CD14-positive monocyte (primary cell): ENCODE data around the gene COL4A1. TPM values are rescaled to one million over a fixed set of nuclear protein-coding genes. Genes with fewer than 3 reads are reported as not detected.

Experiments
- DNase-seq, 3 donors: peaks; one replicate each; pipeline ENCODE4 v3.0.0-alpha.2; 2011 to 2022
- H2AFZ ChIP-seq: 2 replicates; pipeline ENCODE4 v1.6.0; 2012; ENCODE audit warnings: mild to moderate bottlenecking, low read depth, low read length, inconsistent platforms; ENCODE audit not compliant: insufficient read depth, poor library complexity, severe bottlenecking
- H3K27ac ChIP-seq, 2 donors: 1 replicate in 1 of 2; 2 replicates in 1 of 2; pipeline ENCODE4 v1.5.1; 2012 to 2013; ENCODE audit warnings: low read length in 2 of 2, control low read depth in 1 of 2, inconsistent platforms in 1 of 2, low read depth in 1 of 2, mild to moderate bottlenecking in 1 of 2
- H3K27me3 ChIP-seq, 2 donors: one replicate each; pipeline versions ENCODE4 v1.6.0 to v1.6.1; 2011 to 2013; ENCODE audit warnings: low read length in 2 of 2; ENCODE audit not compliant: control insufficient read depth in 2 of 2, insufficient read depth in 2 of 2
- H3K36me3 ChIP-seq, 2 donors: replicated peaks in 1 of 2; 1 replicate in 1 of 2; 2 replicates in 1 of 2; pipeline versions ENCODE4 v1.5.1 to v1.6.1; 2012 to 2013; ENCODE audit warnings: low read length in 2 of 2, control low read depth in 1 of 2, inconsistent platforms in 1 of 2, mild to moderate bottlenecking in 1 of 2; ENCODE audit not compliant: insufficient read depth in 2 of 2, control insufficient read depth in 1 of 2
- H3K4me1 ChIP-seq, 2 donors: 1 replicate in 1 of 2; 2 replicates in 1 of 2; pipeline versions ENCODE4 v1.5.1 to v1.6.1; 2012 to 2013; ENCODE audit warnings: low read length in 2 of 2, control low read depth in 1 of 2, inconsistent platforms in 1 of 2, mild to moderate bottlenecking in 1 of 2, moderate library complexity in 1 of 2; ENCODE audit not compliant: insufficient read depth in 2 of 2, control insufficient read depth in 1 of 2
- H3K4me2 ChIP-seq: replicated peaks from 2 replicates; pipeline ENCODE3; 2012; ENCODE audit warnings: low read length, moderate library complexity, mild to moderate bottlenecking; ENCODE audit not compliant: poor library complexity, severe bottlenecking; ENCODE audit errors: extremely low read depth
- H3K4me3 ChIP-seq, 3 experiments: fragments of 200-600 bp in 1 of 3; sonication (generic) in 1 of 3; replicated peaks in 1 of 3; 1 replicate in 2 of 3; 2 replicates in 1 of 3; pipeline ENCODE4 v1.5.1; 2011 to 2013; ENCODE audit warnings: low read length in 3 of 3, mild to moderate bottlenecking in 3 of 3, control low read depth in 2 of 3, low read depth in 2 of 3, inconsistent platforms in 1 of 3, moderate library complexity in 1 of 3
- H3K79me2 ChIP-seq: 2 replicates; pipeline ENCODE4 v1.6.0; 2012; ENCODE audit warnings: mild to moderate bottlenecking, control low read depth, inconsistent platforms, low read length, moderate library complexity; ENCODE audit not compliant: insufficient read depth
- H3K9ac ChIP-seq: 2 replicates; pipeline ENCODE4 v1.6.0; 2017; ENCODE audit warnings: low read length, mild to moderate bottlenecking; ENCODE audit not compliant: insufficient read depth, poor library complexity, severe bottlenecking
- H3K9me3 ChIP-seq, 2 donors: replicated peaks in 1 of 2; 1 replicate in 1 of 2; 2 replicates in 1 of 2; pipeline versions ENCODE4 v1.5.1 to v1.6.1; 2012 to 2013; ENCODE audit warnings: low read length in 2 of 2, control low read depth in 1 of 2; ENCODE audit not compliant: control insufficient read depth in 1 of 2, insufficient read depth in 1 of 2
- H4K20me1 ChIP-seq: 2 replicates; pipeline ENCODE4 v1.6.0; 2012; ENCODE audit warnings: mild to moderate bottlenecking, low read length, control low read depth, moderate library complexity; ENCODE audit not compliant: insufficient read depth
- H3K27ac Mint-ChIP-seq, 7 donors: one replicate each; pipeline ENCODE4 v1.8.0; 2020; ENCODE audit warnings: mild to moderate bottlenecking in 7 of 7, mixed read lengths in 7 of 7, moderate library complexity in 6 of 7, inconsistent platforms in 2 of 7
- H3K27me3 Mint-ChIP-seq, 3 donors: one replicate each; pipeline ENCODE4 v1.8.0; 2021 to 2022; ENCODE audit warnings: low read depth in 3 of 3, mild to moderate bottlenecking in 3 of 3, mixed read lengths in 3 of 3, moderate library complexity in 3 of 3, inconsistent platforms in 1 of 3
- H3K36me3 Mint-ChIP-seq, 2 donors: one replicate each; pipeline ENCODE4 v1.8.0; 2020; ENCODE audit warnings: mixed read lengths in 2 of 2, inconsistent platforms in 1 of 2, mild to moderate bottlenecking in 1 of 2
- H3K4me1 Mint-ChIP-seq: one replicate; pipeline ENCODE4 v1.8.0; 2020; ENCODE audit warnings: mild to moderate bottlenecking, mixed read lengths
- H3K4me3 Mint-ChIP-seq, 2 donors: one replicate each; pipeline ENCODE4 v1.8.0; 2020; ENCODE audit warnings: mild to moderate bottlenecking in 2 of 2, mixed read lengths in 2 of 2, moderate library complexity in 1 of 2
- H3K9me3 Mint-ChIP-seq, 7 donors: one replicate each; pipeline ENCODE4 v1.8.0; 2020 to 2022; ENCODE audit warnings: mixed read lengths in 7 of 7, mild to moderate bottlenecking in 6 of 7, moderate library complexity in 6 of 7, inconsistent platforms in 2 of 7
- CTCF ChIP-seq: fragments of 200-600 bp; IDR thresholded peaks from one replicate; pipeline ENCODE4 v1.8.0; 2022; ENCODE audit warnings: antibody characterized with exemption, mild to moderate bottlenecking
- WGBS: methylation state at CpG from one replicate; pipeline ENCODE4 v1.1.5; 2013; ENCODE audit warnings: missing lambda C conversion rate; ENCODE audit not compliant: insufficient coverage; 5-methylcytosine and 5-hydroxymethylcytosine counted together
- intact Hi-C, 2 donors: fragments of 100-400 bp; cut with micrococcal nuclease; formaldehyde crosslinking; loops; one replicate each; pipeline versions ENCODE4 v1.15.0 to v1.15.1; 2023
- polyA plus RNA-seq, 3 donors: library from polyadenylated mRNA; depleted of rRNA in 1 of 3; unstranded in 2 of 3; stranded (reverse) in 1 of 3; fragments of 300-500 nt in 2 of 3; fragments of >200 nt in 1 of 3; fragmentation: Illumina TruSeq in 2 of 3; gene quantifications; 1 replicate in 2 of 3; 2 replicates in 1 of 3; pipeline ENCODE4 v1.2.3, GENCODE V29; 2012 to 2021

The COL4A1 gene
- polyA plus RNA-seq, 3 donors: 0.16 to 0.25 TPM; not detected in 1

- TF ChIP-seq CTCF: no peak
- no peak overlapping the region for H3K9ac ChIP-seq
- no peak for DNase-seq
- no peak overlapping the region for H3K27ac Mint-ChIP-seq
- H4K20me1 ChIP-seq: no peaks in the 10 kb centered on the region
- H3K36me3 Mint-ChIP-seq: no peaks in the 10 kb centered on the region
- peaks cover 8 to 20% (median 12%) of the 10 kb centered on the region in 3 donors for H3K27me3 Mint-ChIP-seq
- H3K79me2 ChIP-seq: no peaks in the 10 kb centered on the region
- no peak overlapping the region for H3K4me3 Mint-ChIP-seq
- H3K4me3 ChIP-seq: no peak overlapping the region
- WGBS: 84% methylated on average over 4 of the region's 5 CpGs
- H3K4me1 ChIP-seq: no peaks in the 10 kb centered on the region
- intact Hi-C loops: no loop called here
- H3K36me3 ChIP-seq: no peaks in the 10 kb centered on the region
- H3K27me3 ChIP-seq: peaks cover 0 to 3% of the 10 kb centered on the region in 2 donors
- no peak overlapping the region for H3K27ac ChIP-seq
- H3K4me1 Mint-ChIP-seq: no peaks in the 10 kb centered on the region
- no peak overlapping the region for H2AFZ ChIP-seq
- H3K9me3 ChIP-seq: no peaks in the 10 kb centered on the region
- no peak overlapping the region for H3K4me2 ChIP-seq
- no peaks in the 10 kb centered on the region for H3K9me3 Mint-ChIP-seq
These were observed 34.7 kb downstream of the COL4A1 start for GRCh38 chr13:110272227-110272626.

- Histone ChIP-seq H3K36me3 (no peaks in the 10 kb centered on the region), H3K9me3 (no peaks in the 10 kb centered on the region), H3K4me2 (no peak overlapping the region), H3K27ac (no peak overlapping the region), H2AFZ (no peak overlapping the region), H4K20me1 (no peaks in the 10 kb centered on the region), H3K79me2 (no peaks in the 10 kb centered on the region), H3K27me3 (peaks cover 0 to 8% of the 10 kb centered on the region in 2 donors), H3K9ac (no peak overlapping the region), H3K4me1 (no peaks in the 10 kb centered on the region), H3K4me3 (no peak overlapping the region)
- TF ChIP-seq CTCF: no peak
- H3K27me3 Mint-ChIP-seq: peaks cover 10 to 24% (median 12%) of the 10 kb centered on the region in 3 donors
- intact Hi-C loops: no loop called here
- no peak for DNase-seq
- no peak overlapping the region for H3K27ac Mint-ChIP-seq
- H3K4me1 Mint-ChIP-seq: no peaks in the 10 kb centered on the region
- H3K4me3 Mint-ChIP-seq: no peak overlapping the region
- H3K36me3 Mint-ChIP-seq: no peaks in the 10 kb centered on the region
- 40% methylated on average over 1 of the region's 5 CpGs for WGBS
- no peaks in the 10 kb centered on the region for H3K9me3 Mint-ChIP-seq
These were observed 35.6 kb downstream of the COL4A1 start for GRCh38 chr13:110271313-110271712.
